Measurements from ENCODE around the gene CCS.
A peak's percentile ranks its signal among the peaks of the same experiment; 100 is the strongest.

GRCh38 chr11:66616379-66617154, 23.6 kb downstream of the CCS start, which contains the start of gene RBM14:
- TF ChIP-seq CEBPB (IDR thresholded peaks at IDR 0.05) (no peak), EP300 (IDR thresholded peaks at IDR 0.05; ENCODE audit: borderline replicate concordance) (no peak), REST (IDR thresholded peaks at IDR 0.05; ENCODE audit: low read depth) (no peak), RAD21 (IDR thresholded peaks at IDR 0.05; ENCODE audit: low read depth) (no peak), TAF1 (IDR thresholded peaks at IDR 0.05; ENCODE audit: low read depth) (peak; percentile 97), YY1 (IDR thresholded peaks at IDR 0.05; ENCODE audit: low read depth) (peak; percentile 85), CREB1 (IDR thresholded peaks at IDR 0.05; ENCODE audit: low read depth) (peak; percentile 66), ZBTB7A (IDR thresholded peaks at IDR 0.05; ENCODE audit: low read depth) (no peak), TEAD4 (IDR thresholded peaks at IDR 0.05) (no peak; the same call in 1 of the 2 replicates), TCF12 (IDR thresholded peaks at IDR 0.05; ENCODE audit: low read depth) (no peak)
- TF ChIP-seq, protein P1, sequence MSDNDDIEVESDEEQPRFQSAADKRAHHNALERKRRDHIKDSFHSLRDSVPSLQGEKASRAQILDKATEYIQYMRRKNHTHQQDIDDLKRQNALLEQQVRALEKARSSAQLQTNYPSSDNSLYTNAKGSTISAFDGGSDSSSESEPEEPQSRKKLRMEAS (IDR thresholded peaks at IDR 0.05): peak; percentile 82
- TF ChIP-seq, protein P2, sequence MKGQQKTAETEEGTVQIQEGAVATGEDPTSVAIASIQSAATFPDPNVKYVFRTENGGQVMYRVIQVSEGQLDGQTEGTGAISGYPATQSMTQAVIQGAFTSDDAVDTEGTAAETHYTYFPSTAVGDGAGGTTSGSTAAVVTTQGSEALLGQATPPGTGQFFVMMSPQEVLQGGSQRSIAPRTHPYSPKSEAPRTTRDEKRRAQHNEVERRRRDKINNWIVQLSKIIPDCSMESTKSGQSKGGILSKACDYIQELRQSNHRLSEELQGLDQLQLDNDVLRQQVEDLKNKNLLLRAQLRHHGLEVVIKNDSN (IDR thresholded peaks at IDR 0.05): 0 out of 2 replicates have a peak, but pooled peaks have one; percentile 13
